Small intestine (tissue), 7 donors: ENCODE data around the gene NID2. TPM values are rescaled to one million over a fixed set of nuclear protein-coding genes. Genes with fewer than 3 reads are reported as not detected.

Source experiments
- DNase-seq, 2 donors: peaks; one replicate each; pipeline versions ENCODE4 v3.0.0 to v3.0.0-alpha.2; 2013
- FAIRE-seq: peaks from 2 replicates; lab custom pipeline; 2012; peaks lifted over from hg19 to GRCh38; lab: Jason Lieb, UNC
- H3K27ac ChIP-seq, 3 donors: one replicate each; pipeline ENCODE4 v1.5.1; 2013; ENCODE audit warnings: low read length in 2 of 3, mild to moderate bottlenecking in 2 of 3, control low read depth in 1 of 3, inconsistent platforms in 1 of 3, low read depth in 1 of 3, moderate library complexity in 1 of 3
- H3K27me3 ChIP-seq, 3 donors: one replicate each; pipeline ENCODE4 v1.6.1; 2013; ENCODE audit warnings: low read length in 3 of 3, inconsistent platforms in 1 of 3; ENCODE audit not compliant: control insufficient read depth in 3 of 3, insufficient read depth in 3 of 3
- H3K36me3 ChIP-seq, 3 donors: one replicate each; pipeline ENCODE4 v1.6.1; 2013; ENCODE audit warnings: low read length in 3 of 3, inconsistent platforms in 1 of 3, low read depth in 1 of 3, mild to moderate bottlenecking in 1 of 3, moderate library complexity in 1 of 3; ENCODE audit not compliant: control insufficient read depth in 3 of 3, insufficient read depth in 2 of 3
- H3K4me1 ChIP-seq, 3 donors: one replicate each; pipeline ENCODE4 v1.6.1; 2013; ENCODE audit warnings: low read length in 2 of 3, inconsistent platforms in 1 of 3, low read depth in 1 of 3, mild to moderate bottlenecking in 1 of 3, moderate library complexity in 1 of 3; ENCODE audit not compliant: control insufficient read depth in 3 of 3, insufficient read depth in 2 of 3
- H3K4me3 ChIP-seq, 3 donors: one replicate each; pipeline ENCODE4 v1.5.1; 2013; ENCODE audit warnings: low read length in 3 of 3, control low read depth in 1 of 3, inconsistent platforms in 1 of 3, low read depth in 1 of 3, mild to moderate bottlenecking in 1 of 3, moderate library complexity in 1 of 3
- H3K9me3 ChIP-seq, 2 donors: one replicate each; pipeline ENCODE4 v1.6.1; 2013; ENCODE audit warnings: low read depth in 1 of 2, low read length in 1 of 2; ENCODE audit not compliant: control insufficient read depth in 2 of 2, insufficient read depth in 1 of 2
- WGBS, 3 donors: extraction: QIAGEN DNeasy Blood & Tissue Kit; methylation state at CpG; one replicate each; pipeline ENCODE4 v1.1.7; 2013; 5-methylcytosine and 5-hydroxymethylcytosine counted together
- polyA plus RNA-seq, 4 donors: library from polyadenylated mRNA; stranded (reverse) in 3 of 4; unstranded in 1 of 4; fragments of 200-250 nt in 3 of 4; fragments of 120-200 nt in 1 of 4; gene quantifications; one replicate each; pipeline versions ENCODE4 v1.2.1 to v1.2.3, GENCODE V29; 2013
- donor health status: healthy with polysubstance abuse.
- donor health status: control.
- donor health status: control.
- donor health status: Bipolar disorder and iron deficiency.
- donor health status: healthy.

Gene NID2
- polyA plus RNA-seq, 4 donors = 2.2 to 18.2 (median 3.6) TPM

DNA sequence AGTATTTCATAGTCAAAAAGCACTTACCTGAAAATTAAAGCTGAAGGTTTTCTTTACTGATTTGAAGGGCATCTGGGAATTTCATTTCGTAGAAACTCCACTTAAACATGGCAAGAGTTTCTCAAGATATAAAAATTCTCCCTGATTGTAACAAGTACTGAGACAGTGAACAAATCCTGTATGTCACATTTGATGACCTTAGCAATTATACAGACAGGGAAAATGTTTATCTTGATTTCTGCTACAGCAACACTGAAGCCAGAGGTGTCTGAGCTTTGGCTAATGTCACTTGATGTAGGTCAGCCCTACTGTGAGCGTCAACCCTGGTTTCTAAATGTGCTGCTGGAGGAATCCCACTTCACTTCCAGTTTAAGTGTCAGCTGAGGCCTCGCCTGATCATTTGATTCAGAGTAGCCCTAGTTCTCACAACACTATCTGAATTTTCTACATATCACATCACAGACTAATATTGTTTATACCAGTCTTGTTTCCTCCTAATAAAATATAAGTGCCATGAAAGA is 58.6 kb downstream of the NID2 start:
- 86 to 93% (median 89%) methylated on average over 3 of the region's 3 CpGs for WGBS, 3 donors
- Histone ChIP-seq H3K36me3 (peaks cover 19 to 40% (median 28%) of the 10 kb centered on the region in 3 donors), H3K27me3 (no peaks in the 10 kb centered on the region), H3K9me3 (no peaks in the 10 kb centered on the region), H3K27ac (no peak overlapping the region), H3K4me3 (no peak overlapping the region), H3K4me1 (no peaks in the 10 kb centered on the region)
- DNase-seq = no peak
- FAIRE-seq = no peak

DNA sequence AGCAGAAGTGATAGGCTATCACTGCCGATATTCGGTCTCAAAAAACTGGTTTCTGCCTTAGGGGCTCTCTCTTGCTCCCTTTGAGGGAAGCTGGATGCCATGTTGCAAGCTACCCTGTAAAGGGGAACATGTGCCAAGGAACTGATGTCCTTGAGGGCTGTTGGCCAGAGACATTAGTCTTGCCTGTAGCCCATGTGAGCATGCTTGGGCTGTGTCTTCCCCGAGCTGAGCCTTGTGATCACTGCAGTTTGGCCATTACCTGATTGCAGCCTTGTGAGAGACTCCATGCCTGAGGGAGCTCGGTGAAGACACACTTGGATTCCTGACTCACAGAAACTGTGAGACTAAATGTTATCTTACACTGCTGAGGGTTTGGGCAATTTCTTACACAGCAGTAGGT is 60.7 kb downstream of the NID2 start:
- Histone ChIP-seq H3K27ac (no peak overlapping the region), H3K4me3 (no peak overlapping the region), H3K4me1 (no peaks in the 10 kb centered on the region), H3K27me3 (no peaks in the 10 kb centered on the region), H3K36me3 (peaks cover 28 to 31% (median 29%) of the 10 kb centered on the region in 3 donors), H3K9me3 (no peaks in the 10 kb centered on the region)
- no peak for FAIRE-seq
- no peak for DNase-seq
- 97 to 100% (median 99%) methylated on average over 4 of the region's 4 CpGs for WGBS, 3 donors

DNA sequence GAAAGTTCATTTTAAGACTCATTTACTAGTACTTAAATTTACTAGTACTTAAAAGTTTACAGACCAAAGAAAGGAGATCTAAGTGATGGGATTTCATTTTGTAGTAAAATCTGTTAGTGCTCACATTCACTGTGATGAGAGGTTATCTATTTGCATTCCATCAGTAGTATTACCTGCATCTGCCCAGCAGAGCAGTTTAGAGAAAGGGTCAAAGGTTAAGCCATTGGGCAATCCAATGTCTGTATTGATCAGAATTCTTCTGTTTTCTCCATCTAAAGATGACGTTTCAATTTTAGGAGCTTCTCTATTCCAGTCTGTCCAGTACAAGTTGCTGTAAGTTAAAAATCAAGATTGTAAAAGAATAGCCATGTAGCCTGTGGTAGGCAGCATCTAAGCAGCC is 61.2 kb downstream of the NID2 start:
- WGBS, 3 donors = 69 to 89% (median 86%) methylated on average over 1 of the region's 1 CpG
- H3K4me3 ChIP-seq = no peak overlapping the region
- H3K36me3 ChIP-seq = peaks cover 29 to 31% (median 29%) of the 10 kb centered on the region in 3 donors
- H3K9me3 ChIP-seq = no peaks in the 10 kb centered on the region
- H3K4me1 ChIP-seq = no peaks in the 10 kb centered on the region
- no peaks in the 10 kb centered on the region for H3K27me3 ChIP-seq
- no peak overlapping the region for H3K27ac ChIP-seq
- FAIRE-seq (no peak), DNase-seq (no peak)

DNA sequence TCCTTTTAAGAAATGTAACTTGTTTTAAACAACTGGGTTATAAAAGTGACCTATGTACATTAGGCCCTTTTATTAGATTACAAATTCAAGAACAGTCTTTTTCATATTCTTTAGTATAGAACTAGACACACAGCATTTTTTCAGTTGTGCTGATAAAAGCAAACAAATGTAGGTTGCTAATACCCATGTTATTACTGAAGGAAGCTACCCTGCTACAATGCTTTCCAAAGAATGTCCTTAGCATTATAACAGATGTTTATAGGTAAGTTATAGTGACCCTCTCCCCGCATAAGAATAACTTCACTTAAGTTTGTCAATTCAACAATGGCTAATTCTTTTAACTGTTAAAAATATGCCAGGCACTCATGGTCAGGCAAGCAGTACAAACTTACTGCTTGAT is 61.6 kb downstream of the NID2 start:
- H3K9me3 ChIP-seq = no peaks in the 10 kb centered on the region
- no peaks in the 10 kb centered on the region for H3K4me1 ChIP-seq
- DNase-seq (no peak), FAIRE-seq (no peak)
- H3K4me3 ChIP-seq = no peak overlapping the region
- H3K36me3 ChIP-seq = peaks cover 29 to 31% (median 31%) of the 10 kb centered on the region in 3 donors
- no peaks in the 10 kb centered on the region for H3K27me3 ChIP-seq
- no peak overlapping the region for H3K27ac ChIP-seq
- 94 to 98% (median 97%) methylated on average over 1 of the region's 1 CpG for WGBS, 3 donors

DNA sequence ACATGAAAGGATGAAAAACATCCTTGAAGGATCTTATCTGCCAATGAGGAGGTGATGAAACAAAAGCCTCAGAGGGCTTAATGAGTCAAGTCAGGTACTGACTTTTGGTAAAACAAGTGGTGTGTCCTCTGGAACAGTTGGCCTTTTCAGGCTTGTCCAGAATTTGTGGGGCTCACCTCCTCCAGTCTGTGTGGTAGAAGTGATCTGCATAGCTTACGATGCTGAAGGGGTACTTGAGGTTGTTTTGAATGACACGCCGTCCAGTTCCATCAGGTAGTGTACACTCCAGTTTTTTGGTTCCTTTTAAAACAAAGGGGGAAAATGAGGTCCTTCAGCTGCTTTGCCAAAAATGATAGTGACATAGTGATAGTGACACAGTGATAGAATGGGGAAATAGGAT is 62.5 kb downstream of the NID2 start:
- FAIRE-seq = no peak
- H3K36me3 ChIP-seq = peaks cover 27 to 29% (median 28%) of the 10 kb centered on the region in 3 donors

DNA sequence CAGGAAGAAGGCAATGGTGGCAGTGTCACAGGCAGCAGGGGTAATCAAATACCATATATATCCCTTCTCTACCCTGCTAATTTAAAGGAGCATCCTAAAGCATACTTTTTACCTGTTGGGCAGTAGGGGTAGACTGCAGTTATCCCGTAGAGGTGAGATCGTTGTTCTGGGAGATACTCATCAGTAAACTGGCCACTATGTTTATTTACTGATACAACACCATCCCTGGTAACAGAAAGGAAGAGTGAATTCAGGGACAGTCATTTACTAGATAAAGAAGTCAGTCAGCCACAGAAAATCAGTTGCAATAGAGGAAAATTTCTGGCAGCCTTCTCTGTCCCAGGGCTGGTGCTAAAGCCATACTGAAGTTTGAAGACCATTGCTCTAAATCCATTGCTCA is 63.2 kb downstream of the NID2 start:
- Histone ChIP-seq H3K27me3 (no peaks in the 10 kb centered on the region), H3K27ac (no peak overlapping the region), H3K4me1 (no peaks in the 10 kb centered on the region), H3K36me3 (peaks cover 20 to 28% (median 23%) of the 10 kb centered on the region in 3 donors), H3K4me3 (no peak overlapping the region), H3K9me3 (no peaks in the 10 kb centered on the region)
- FAIRE-seq = no peak
- no peak for DNase-seq
- WGBS, 3 donors = 78 to 84% (median 80%) methylated on average over 2 of the region's 2 CpGs

More for the DNA sequence above, 62.5 kb downstream of the NID2 start:
- 94 to 100% (median 98%) methylated on average over 3 of the region's 3 CpGs for WGBS, 3 donors
- no peak for DNase-seq
- Histone ChIP-seq H3K4me3 (no peak overlapping the region), H3K4me1 (no peaks in the 10 kb centered on the region), H3K27me3 (no peaks in the 10 kb centered on the region), H3K27ac (no peak overlapping the region), H3K9me3 (no peaks in the 10 kb centered on the region)

DNA sequence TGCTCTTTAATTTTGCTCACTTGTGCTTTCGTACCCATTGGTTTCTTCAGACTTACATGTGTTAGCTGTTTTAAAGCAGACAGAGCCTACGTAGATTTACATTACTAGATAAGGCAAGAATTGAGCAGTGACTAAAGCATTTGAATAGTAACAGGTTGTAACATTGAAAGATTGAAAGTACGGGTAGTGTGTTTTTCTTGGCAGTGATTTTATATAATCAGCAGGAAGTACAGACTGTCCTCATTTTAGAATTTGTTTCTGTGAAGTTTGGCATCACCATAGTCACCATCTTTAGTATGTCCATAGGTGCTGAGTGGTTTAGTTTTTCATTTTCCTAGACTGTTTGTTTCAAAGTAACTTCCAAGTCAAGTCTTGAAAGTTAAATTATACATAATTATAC is 65.5 kb downstream of the NID2 start:
- no peaks in the 10 kb centered on the region for H3K9me3 ChIP-seq
- no peaks in the 10 kb centered on the region for H3K27me3 ChIP-seq
- DNase-seq = no peak
- no peaks in the 10 kb centered on the region for H3K4me1 ChIP-seq
- peaks cover 14 to 25% (median 20%) of the 10 kb centered on the region in 3 donors for H3K36me3 ChIP-seq
- no peak overlapping the region for H3K4me3 ChIP-seq
- no peak for FAIRE-seq
- no peak overlapping the region for H3K27ac ChIP-seq
- WGBS, 3 donors = 76 to 85% (median 84%) methylated on average over 3 of the region's 3 CpGs

DNA sequence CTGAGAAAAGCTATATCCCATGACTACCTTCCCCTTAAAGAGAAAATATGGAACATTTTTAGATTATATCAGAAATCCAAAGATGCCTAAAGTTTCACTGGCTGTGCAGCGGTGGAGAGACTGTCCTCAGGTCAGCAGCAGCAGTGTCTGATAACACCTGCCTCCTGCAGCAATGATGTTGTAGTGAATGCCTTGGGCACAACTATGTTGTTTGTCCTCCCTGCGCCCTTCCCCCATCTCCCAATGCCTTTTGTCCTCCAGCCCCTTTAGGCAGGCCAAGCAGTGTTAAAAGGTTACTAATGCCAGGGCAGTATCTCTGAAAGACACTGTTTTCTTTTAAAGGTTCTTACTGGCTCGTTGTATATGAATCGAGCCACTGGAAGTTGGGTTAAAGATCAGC is 66.3 kb downstream of the NID2 start:
- WGBS, 3 donors = 82 to 91% (median 87%) methylated on average over 4 of the region's 4 CpGs
- H3K27me3 ChIP-seq = no peaks in the 10 kb centered on the region
- no peak overlapping the region for H3K27ac ChIP-seq
- no peaks in the 10 kb centered on the region for H3K9me3 ChIP-seq
- no peak for DNase-seq
- H3K4me1 ChIP-seq = no peaks in the 10 kb centered on the region
- no peak for FAIRE-seq
- H3K36me3 ChIP-seq = peaks cover 8 to 18% (median 16%) of the 10 kb centered on the region in 3 donors
- no peak overlapping the region for H3K4me3 ChIP-seq

DNA sequence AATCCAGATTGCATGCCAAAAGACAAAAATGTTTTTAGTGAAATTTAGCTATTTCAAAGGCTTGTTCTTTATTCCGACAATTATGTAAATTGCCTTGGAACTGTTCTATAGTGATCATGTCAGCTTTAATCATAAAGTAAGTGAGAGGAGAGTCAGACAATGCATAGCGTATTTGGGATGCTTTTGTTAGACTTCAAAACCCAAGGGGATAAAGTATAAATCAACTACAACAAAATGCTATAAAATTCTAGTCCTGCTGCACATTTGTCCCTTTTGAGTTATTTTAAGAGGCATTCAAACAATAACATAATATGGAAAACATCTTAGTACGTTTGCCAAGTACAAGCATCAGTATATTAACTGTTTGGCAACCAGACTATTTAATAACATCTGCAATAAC is 68.2 kb downstream of the NID2 start:
- Histone ChIP-seq H3K27me3 (no peaks in the 10 kb centered on the region), H3K4me3 (no peak overlapping the region), H3K36me3 (peaks cover 8 to 16% (median 10%) of the 10 kb centered on the region in 3 donors), H3K27ac (no peak overlapping the region), H3K9me3 (no peaks in the 10 kb centered on the region), H3K4me1 (no peaks in the 10 kb centered on the region)
- 73 to 90% (median 87%) methylated on average over 3 of the region's 3 CpGs for WGBS, 3 donors
- DNase-seq (no peak), FAIRE-seq (peak; percentile 61)
